GM21528 (cell line): ENCODE results near the gene ANKRD26.
"Not testable (repeated sequence)": the region's sequence is repeated elsewhere in the genome, so short reads cannot be mapped to it uniquely, and the experiment has no call there.

Source experiments
- ATAC-seq: cut with Tn5 transposase; IDR thresholded peaks from one replicate; pipeline ENCODE4 v1.9.1; 2021; ENCODE audit warnings: mild to moderate bottlenecking, moderate library complexity; ENCODE audit not compliant: unreplicated experiment, low FRiP score

Gene ANKRD26

GRCh38 chr10:27099916-27100812, at the start of gene ANKRD26:
ANKRD26 (minus strand) TSS chr10:27100494; CDS start chr10:27100326, 168 bp downstream.
- ATAC-seq: peak; percentile 75

GRCh38 chr10:27147701-27148100, 47.4 kb upstream of the ANKRD26 start:
- ATAC-seq: no peak

GRCh38 chr10:27145937-27146336, 45.6 kb upstream of the ANKRD26 start:
- no peak for ATAC-seq

- no peak for ATAC-seq
Observed at GRCh38 chr10:27143686-27144085, 43.4 kb upstream of the ANKRD26 start.

GRCh38 chr10:27138277-27138676, 38.0 kb upstream of the ANKRD26 start:
- ATAC-seq: no peak

- no peak for ATAC-seq
Observed at GRCh38 chr10:27134371-27134770, 34.1 kb upstream of the ANKRD26 start.

GRCh38 chr10:27108165-27108564, 7.9 kb upstream of the ANKRD26 start:
- ATAC-seq: no peak

- ATAC-seq: no peak
Observed at GRCh38 chr10:27104919-27105318, 4.6 kb upstream of the ANKRD26 start.

GRCh38 chr10:27100813-27101347, 586 bp upstream of the ANKRD26 start:
- ATAC-seq: no peak

GRCh38 chr10:27099448-27099847, 846 bp downstream of the ANKRD26 start:
- ATAC-seq: no peak

GRCh38 chr10:27088119-27089044, 11.9 kb downstream of the ANKRD26 start:
- no peak for ATAC-seq

GRCh38 chr10:27072436-27073114, 27.7 kb downstream of the ANKRD26 start:
- ATAC-seq: no peak

GRCh38 chr10:27068217-27068891, 31.9 kb downstream of the ANKRD26 start:
- no peak for ATAC-seq

GRCh38 chr10:27065084-27065483, 35.2 kb downstream of the ANKRD26 start:
- ATAC-seq: no peak

GRCh38 chr10:27052656-27053055, 47.6 kb downstream of the ANKRD26 start:
- ATAC-seq: no peak

- ATAC-seq: not testable (repeated sequence)
Observed at GRCh38 chr10:27045247-27045646, 55.0 kb downstream of the ANKRD26 start.

- no peak for ATAC-seq
Observed at GRCh38 chr10:27041196-27041595, 59.1 kb downstream of the ANKRD26 start.

- no peak for ATAC-seq
Observed at GRCh38 chr10:27038168-27038567, 62.1 kb downstream of the ANKRD26 start.

- ATAC-seq: no peak
Observed at GRCh38 chr10:27035163-27035562, 65.1 kb downstream of the ANKRD26 start.

- no peak for ATAC-seq
Observed at GRCh38 chr10:27030060-27030459, 70.2 kb downstream of the ANKRD26 start.
